GM18526 (cell line): ENCODE measurements around the gene GORASP1.

Source experiments
- POLR2A ChIP-seq: IDR thresholded peaks from 3 replicates; pipeline ENCODE4 v1.6.1; 2011; ENCODE audit not compliant: insufficient read length; ENCODE audit errors: extremely low read depth

GORASP1 gene

GRCh38 chr3:39082666-39083313 lies 24.6 kb downstream of the GORASP1 start:
- no peak for TF ChIP-seq POLR2A

DNA sequence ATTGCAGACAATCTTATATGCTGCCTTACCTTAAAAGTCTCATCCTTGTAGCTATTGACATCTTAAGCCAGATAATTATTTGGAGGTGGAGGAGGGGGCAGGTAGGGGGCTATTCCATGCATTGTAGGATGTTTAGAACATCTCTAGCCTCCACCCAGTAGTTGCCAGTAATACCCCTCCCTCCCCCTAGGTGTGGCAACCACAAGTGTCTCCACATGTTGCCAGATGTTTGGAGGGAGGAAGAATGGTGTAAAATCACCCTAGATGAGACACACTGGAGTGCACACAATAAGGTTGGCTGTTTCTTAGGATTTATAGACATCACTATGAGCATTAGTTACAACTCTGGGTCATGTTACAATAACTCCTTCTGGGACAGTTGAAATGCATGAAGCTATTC lies 27.4 kb downstream of the GORASP1 start:
- no peak for TF ChIP-seq POLR2A

DNA sequence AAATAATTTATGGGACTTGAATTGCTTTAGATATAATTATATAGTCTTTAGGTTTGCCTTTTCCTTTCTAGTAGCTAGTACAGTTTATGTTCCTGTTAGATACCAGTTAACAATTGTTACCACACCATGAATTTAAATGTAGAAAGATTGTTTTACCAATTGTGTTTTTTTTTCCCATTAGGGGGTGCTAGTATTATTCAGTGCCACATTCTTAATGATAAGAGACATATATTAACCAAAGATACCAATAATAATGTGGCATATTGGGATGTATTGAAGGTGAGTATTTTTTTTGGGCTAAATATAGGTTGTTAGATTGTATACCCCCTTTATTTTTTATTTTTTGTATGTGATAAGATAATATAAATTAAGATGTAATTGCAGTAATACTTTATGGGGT lies 27.9 kb downstream of the GORASP1 start:
- TF ChIP-seq POLR2A: no peak

DNA sequence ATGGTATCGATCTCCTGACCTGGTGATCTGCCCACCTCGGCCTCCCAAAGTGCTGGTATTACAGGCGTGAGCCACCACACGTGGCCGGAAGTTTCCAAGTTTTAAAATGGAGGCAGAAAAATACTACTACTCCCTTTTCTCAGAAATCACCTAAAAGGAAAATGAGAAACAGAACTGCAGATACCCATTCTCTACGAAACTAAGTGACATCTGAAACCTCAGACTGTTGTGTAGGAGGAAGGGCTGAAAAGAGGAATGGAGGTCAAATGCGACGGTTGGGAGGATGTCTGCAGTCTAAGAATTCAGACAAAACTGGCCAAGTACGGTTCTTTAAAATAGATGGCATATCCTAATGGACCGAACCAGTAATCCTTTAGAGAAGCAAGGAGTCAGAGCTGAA lies 31.5 kb downstream of the GORASP1 start:
- no peak for TF ChIP-seq POLR2A

DNA sequence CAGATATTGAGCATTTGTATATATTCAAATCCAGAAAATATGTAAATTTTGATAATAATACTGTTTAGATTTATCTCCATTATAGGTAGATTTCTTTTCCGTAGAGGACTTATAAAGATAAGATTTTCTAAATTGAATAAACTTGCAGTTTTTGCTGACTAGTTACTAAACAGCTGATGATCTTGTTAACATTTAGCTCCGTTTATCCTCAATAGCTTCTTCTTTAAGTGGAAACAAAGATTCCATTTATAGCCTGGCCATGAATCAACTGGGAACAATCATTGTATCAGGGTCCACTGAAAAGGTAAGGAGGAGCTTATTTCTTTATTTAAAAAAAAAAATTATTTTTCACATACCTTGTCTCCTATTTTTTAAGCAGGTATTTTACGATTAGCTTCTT lies 38.9 kb downstream of the GORASP1 start:
- TF ChIP-seq POLR2A: no peak

DNA sequence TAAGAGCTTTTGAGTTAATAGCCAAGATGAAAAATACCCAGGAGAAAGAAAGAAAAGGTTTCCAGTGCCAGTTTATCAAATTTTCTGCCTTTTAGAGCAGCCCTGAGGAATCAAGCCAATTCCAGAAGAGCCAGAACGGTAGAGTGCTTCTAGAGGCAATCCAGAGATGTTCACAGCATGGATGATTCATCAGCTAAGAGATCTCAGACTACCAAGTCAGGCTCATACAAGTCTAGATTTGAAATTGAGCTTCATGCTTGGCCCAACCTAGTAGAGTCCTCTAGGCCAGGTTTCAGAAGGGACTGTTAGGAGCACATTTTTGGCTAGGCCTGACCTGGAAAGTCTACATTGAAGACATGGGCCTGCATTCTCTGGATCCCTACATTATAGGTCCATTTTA lies 40.1 kb downstream of the GORASP1 start:
- no peak for TF ChIP-seq POLR2A

DNA sequence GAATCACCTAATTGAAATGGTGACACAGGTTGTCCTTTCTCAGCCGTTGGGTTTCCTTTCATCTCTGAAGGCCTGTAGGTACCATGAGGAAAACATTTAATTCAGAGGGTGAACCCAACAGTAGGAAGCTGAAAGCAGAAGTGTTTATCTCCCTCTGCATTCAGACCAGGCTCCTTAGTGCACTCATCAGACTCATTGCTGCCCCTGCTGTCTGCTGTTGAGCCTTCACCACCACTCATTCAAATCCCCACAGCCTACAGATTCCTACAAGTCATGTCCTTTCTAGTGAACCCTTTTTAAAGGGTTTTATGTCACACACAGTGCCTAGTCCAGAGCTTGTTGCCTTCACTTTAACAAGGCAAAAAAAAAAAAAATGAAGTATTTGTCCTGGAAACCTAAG lies 42.2 kb downstream of the GORASP1 start:
- no peak for TF ChIP-seq POLR2A

GRCh38 chr3:39064646-39065045 lies 42.8 kb downstream of the GORASP1 start:
- no peak for TF ChIP-seq POLR2A

DNA sequence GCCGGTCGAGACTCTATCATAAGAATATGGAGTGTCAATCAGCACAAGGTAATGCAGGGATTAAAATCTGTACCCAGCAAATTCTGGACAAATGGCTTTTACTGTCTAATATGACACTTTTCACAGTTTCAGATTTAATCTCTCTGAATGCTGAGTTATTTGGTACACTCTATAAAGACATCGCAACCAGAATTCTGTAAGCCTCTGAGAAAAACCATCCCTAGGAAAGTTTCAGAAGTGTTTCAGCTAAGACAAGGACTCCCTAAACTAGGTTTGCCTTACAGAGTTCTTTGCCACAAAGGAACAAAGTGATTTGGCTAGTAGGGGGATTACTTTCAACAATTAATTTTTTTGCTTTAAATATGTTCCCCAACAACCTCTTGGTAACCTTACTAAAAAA lies 44.3 kb downstream of the GORASP1 start:
- TF ChIP-seq POLR2A: no peak

- TF ChIP-seq POLR2A: no peak
Observed at GRCh38 chr3:39062180-39062579, 45.2 kb downstream of the GORASP1 start.

DNA sequence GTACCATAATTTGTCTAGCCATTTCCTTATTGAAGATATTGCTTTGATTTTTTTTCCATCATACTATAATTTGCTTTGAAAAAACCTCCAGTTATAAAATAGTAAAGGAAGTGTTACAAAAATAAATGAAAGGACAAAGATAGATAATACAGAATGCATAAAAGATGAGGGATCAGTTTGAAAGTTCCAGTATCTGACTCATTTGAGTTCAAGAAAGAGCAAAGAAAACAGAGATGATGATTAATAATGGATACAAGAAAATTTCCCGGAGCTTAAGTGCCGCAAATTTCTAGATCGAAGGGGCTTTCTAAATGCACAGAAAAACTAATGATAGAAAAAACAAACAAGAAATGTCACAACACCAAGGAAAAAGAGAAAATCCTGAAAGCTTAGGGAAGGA lies 51.3 kb downstream of the GORASP1 start:
- TF ChIP-seq POLR2A: no peak

DNA sequence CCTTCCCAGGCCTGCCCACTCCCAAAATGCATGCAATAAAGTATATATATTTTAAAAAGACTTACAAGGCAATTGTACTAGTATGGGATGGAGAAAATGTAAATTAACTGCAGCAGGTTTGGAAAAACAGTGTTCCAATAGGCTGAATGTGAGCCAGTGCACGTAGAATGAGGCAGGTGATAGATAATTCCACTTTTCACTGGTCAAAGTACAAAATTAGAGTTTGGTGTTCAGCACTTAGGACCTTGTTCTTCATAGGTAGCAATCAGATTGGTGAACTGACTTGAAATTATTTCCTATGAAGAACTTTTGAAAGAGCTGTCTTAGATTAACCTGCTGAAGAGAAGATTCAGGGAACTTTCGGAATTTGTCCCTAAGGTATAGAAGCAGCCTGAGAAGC lies 53.7 kb downstream of the GORASP1 start:
- no peak for TF ChIP-seq POLR2A

DNA sequence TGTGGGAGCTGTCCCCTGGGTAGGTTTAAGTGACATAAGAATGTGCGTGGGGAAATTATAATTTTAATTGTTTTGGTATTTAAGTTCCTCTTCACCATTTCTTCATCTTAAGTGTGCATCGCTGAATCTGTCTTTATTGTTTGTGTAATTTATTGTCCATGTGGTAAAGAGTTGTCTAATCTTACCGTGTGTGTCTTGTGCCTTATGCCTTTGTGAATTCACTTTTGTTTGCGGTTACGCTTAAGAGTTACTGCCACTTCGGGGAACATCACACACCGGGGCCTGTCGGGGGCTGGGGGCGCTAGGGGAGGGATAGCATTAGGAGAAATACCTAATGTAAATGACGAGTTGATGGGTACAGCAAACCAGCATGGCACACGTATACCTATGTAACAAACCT lies 54.8 kb downstream of the GORASP1 start:
- TF ChIP-seq POLR2A: no peak

GRCh38 chr3:39051649-39052561 lies 55.5 kb downstream of the GORASP1 start, which contains the start of the genes SCN11A and WDR48:
TSS of gene SCN11A (minus strand) at chr3:39051944. CDS start at chr3:38950362, 101,582 bp downstream.
TSS of gene WDR48 (plus strand) at chr3:39052016. CDS start at chr3:39052026, 10 bp downstream.
- peak; percentile 84 for TF ChIP-seq POLR2A

- TF ChIP-seq POLR2A: no peak
Observed at GRCh38 chr3:39050029-39050428, 57.4 kb downstream of the GORASP1 start.
